Measurements from ENCODE around the gene MEF2A. TPM values are rescaled to one million over a fixed set of nuclear protein-coding genes. Genes with fewer than 3 reads are reported as not detected.

The MEF2A gene
- total and polyA plus RNA-seq, 10 of the 15 experiments (the other 5 are each of a cell fraction or from before 2014, with no cell fraction given) = 7.2 to 46.7 (median 35.9) TPM

DNA sequence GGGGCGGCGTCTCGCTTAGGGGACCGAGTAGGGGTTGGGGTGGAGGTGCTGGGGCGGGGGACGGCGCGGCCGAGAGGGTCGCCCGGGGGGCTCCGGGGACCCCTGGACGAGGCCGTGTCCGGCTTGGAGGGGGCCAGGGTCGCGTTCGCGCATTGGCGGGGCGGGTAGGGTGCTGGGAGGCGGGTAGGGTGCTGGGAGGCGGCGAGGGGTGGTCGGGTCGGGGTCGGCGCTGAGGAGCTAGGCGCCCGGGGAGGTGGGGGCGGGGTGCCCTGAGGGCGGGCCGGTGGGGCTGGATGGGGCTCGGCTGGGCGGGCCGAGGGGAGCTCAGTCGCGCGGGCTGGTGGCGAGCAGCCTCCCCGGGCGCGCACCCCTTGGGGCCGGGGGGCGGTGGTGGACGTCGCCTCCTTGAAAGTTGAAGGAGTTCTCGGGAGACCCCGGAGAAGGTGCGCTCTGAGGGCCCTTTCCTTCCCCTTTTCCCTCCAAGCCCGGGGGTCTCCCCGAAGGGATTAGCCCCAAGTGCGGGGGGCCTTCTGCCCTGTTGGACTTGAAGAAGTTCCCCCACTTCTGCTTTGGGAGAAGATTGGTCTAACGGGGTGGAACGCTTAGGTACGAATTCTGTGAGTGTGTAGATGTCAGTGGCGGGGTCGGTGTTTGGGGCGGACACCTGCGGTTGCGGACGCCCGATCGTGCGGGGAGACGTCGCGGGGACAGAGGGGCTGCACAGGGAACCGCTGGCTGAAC lies 543 bp downstream of the MEF2A start:
- WGBS (ENCODE audit: insufficient coverage, insufficient replicate concordance, low lambda C conversion rate, missing lambda C conversion rate) = under 1% methylated on average over 33 of the region's 69 CpGs
- no peak for FAIRE-seq
- H2AFZ ChIP-seq (ENCODE audit: control insufficient read depth, low read depth, low read length) = no peak overlapping the region
- H3K27ac ChIP-seq (ENCODE audit: control insufficient read depth, insufficient read depth) = peak overlapping the region; percentile 97
- SMC1A ChIA-PET (ENCODE audit: uncharacterized antibody, unreplicated experiment) = interaction anchor here (0.5 to 4.7 kb wide), 22 partner anchors 16 to 279 kb away, joined by 3 to 46 read pairs (median 6); no protein-coding TSS in a partner anchor
- peak overlapping the region; percentile 58 for H3K4me2 ChIP-seq (ENCODE audit: control insufficient read depth, insufficient read depth)
- DNase-seq (ENCODE audit: low read depth, low spot score) = no peak
- no peaks in the 10 kb centered on the region for H3K36me3 ChIP-seq (ENCODE audit: control insufficient read depth in 2 of 2, insufficient read depth in 2 of 2, low read length in 1 of 2)
- H3K27me3 ChIP-seq (replicated peaks in 1 of 2; ENCODE audit: control insufficient read depth in 2 of 2, insufficient read depth in 2 of 2, low read length in 1 of 2) = no peaks in the 10 kb centered on the region
- no peaks in the 10 kb centered on the region for H4K20me1 ChIP-seq (ENCODE audit: control insufficient read depth, insufficient read depth)
- peak overlapping the region; percentile 99 for H3K4me3 ChIP-seq
- H3K79me2 ChIP-seq (ENCODE audit: control insufficient read depth, insufficient read depth, low read length) = peaks cover 52% of the 10 kb centered on the region
- POLR2A ChIA-PET = interaction anchor here (0.6 to 6.4 kb wide), 8 partner anchors 12 to 1686 kb away, joined by 3 to 41 read pairs (median 3); partner anchors contain the start of gene CHSY1
- intact Hi-C loops (cut with micrococcal nuclease; ENCODE audit: unreplicated experiment) (loop anchor here (1.0 to 5.0 kb wide), 4 partner anchors 46 to 284 kb away; no protein-coding TSS in a partner anchor), in situ Hi-C loops (cut with MboI) (no loop called here)
- CTCF ChIA-PET = interaction anchor here (0.7 to 5.3 kb wide), 9 partner anchors 26 to 294 kb away, joined by 3 to 55 read pairs (median 4); no protein-coding TSS in a partner anchor
- no peaks in the 10 kb centered on the region for H3K9me3 ChIP-seq (replicated peaks; ENCODE audit: control insufficient read depth, insufficient read depth, low read length)
- RAD21 ChIA-PET (ENCODE audit: unreplicated experiment) = interaction anchor here (0.5 to 6.4 kb wide), 16 partner anchors 12 to 294 kb away, joined by 3 to 68 read pairs (median 6); partner anchors contain the start of gene LYSMD4
- H3K9ac ChIP-seq (ENCODE audit: control insufficient read depth, insufficient read depth, low read length) = peak overlapping the region; percentile 95
- peaks cover 10% of the 10 kb centered on the region for H3K4me1 ChIP-seq (ENCODE audit: control insufficient read depth, insufficient read depth, low read length)
- ATAC-seq = peak; percentile 41
- BruUV-seq (replicated peaks) = no TSS peak
- TF ChIP-seq KLF5 (IDR thresholded peaks at IDR 0.05; ENCODE audit: partially characterized antibody) (no peak), MEF2A (IDR thresholded peaks at IDR 0.05; ENCODE audit: insufficient read depth, low read depth, low read length) (0 out of 2 replicates have a peak, but pooled peaks have one; percentile 9), HCFC1 (IDR thresholded peaks at IDR 0.05; ENCODE audit: low read length) (no peak), MYB (IDR thresholded peaks at IDR 0.05; ENCODE audit: borderline replicate concordance, low read depth, low read length) (no peak), SRF (IDR thresholded peaks at IDR 0.05; ENCODE audit: low read depth in 2 of 2, low read length in 2 of 2) (no peak), NFYA (IDR thresholded peaks at IDR 0.05; ENCODE audit: borderline replicate concordance, low read depth, low read length) (no peak), IKZF1 (conservative IDR thresholded peaks at IDR 0.05) (peak; percentile 27; the same call in 1 of the 2 replicates), IRF4 (IDR thresholded peaks at IDR 0.05; ENCODE audit: low read depth, low read length) (no peak), GATAD2B (conservative IDR thresholded peaks at IDR 0.05; ENCODE audit: low read depth) (0 out of 2 replicates have a peak, but pooled peaks have one; percentile 27), TAF1 (IDR thresholded peaks at IDR 0.05; ENCODE audit: borderline replicate concordance, low read depth, low read length) (no peak), NFXL1 (IDR thresholded peaks at IDR 0.05; ENCODE audit: borderline replicate concordance) (no peak), ZNF622 (IDR thresholded peaks at IDR 0.05) (no peak), ZZZ3 (IDR thresholded peaks at IDR 0.05; ENCODE audit: control insufficient read depth, insufficient read length, low read depth) (no peak), MYC (IDR thresholded peaks at IDR 0.05; ENCODE audit: insufficient read depth, insufficient read length, insufficient replicate concordance, low read length, severe bottlenecking) (no peak), SMAD5 (IDR thresholded peaks at IDR 0.05; ENCODE audit: low read depth) (no peak), ZNF217 (IDR thresholded peaks at IDR 0.05) (no peak), CREB1 (IDR thresholded peaks at IDR 0.05; ENCODE audit: low read depth) (no peak)
- TF ChIP-seq, protein P1, sequence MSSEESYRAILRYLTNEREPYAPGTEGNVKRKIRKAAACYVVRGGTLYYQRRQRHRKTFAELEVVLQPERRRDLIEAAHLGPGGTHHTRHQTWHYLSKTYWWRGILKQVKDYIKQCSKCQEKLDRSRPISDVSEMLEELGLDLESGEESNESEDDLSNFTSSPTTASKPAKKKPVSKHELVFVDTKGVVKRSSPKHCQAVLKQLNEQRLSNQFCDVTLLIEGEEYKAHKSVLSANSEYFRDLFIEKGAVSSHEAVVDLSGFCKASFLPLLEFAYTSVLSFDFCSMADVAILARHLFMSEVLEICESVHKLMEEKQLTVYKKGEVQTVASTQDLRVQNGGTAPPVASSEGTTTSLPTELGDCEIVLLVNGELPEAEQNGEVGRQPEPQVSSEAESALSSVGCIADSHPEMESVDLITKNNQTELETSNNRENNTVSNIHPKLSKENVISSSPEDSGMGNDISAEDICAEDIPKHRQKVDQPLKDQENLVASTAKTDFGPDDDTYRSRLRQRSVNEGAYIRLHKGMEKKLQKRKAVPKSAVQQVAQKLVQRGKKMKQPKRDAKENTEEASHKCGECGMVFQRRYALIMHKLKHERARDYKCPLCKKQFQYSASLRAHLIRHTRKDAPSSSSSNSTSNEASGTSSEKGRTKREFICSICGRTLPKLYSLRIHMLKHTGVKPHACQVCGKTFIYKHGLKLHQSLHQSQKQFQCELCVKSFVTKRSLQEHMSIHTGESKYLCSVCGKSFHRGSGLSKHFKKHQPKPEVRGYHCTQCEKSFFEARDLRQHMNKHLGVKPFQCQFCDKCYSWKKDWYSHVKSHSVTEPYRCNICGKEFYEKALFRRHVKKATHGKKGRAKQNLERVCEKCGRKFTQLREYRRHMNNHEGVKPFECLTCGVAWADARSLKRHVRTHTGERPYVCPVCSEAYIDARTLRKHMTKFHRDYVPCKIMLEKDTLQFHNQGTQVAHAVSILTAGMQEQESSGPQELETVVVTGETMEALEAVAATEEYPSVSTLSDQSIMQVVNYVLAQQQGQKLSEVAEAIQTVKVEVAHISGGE (CRISPR knock-in tag; IDR thresholded peaks at IDR 0.05) = 0 out of 2 replicates have a peak, but pooled peaks have one; percentile 27
- TF ChIP-seq, protein P2, sequence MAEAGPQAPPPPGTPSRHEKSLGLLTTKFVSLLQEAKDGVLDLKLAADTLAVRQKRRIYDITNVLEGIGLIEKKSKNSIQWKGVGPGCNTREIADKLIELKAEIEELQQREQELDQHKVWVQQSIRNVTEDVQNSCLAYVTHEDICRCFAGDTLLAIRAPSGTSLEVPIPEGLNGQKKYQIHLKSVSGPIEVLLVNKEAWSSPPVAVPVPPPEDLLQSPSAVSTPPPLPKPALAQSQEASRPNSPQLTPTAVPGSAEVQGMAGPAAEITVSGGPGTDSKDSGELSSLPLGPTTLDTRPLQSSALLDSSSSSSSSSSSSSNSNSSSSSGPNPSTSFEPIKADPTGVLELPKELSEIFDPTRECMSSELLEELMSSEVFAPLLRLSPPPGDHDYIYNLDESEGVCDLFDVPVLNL (IDR thresholded peaks at IDR 0.05; ENCODE audit: low read depth, low read length) = no peak
